SK-N-SH (cell line): ENCODE data around the gene MON1B. TPM values are rescaled to one million over a fixed set of nuclear protein-coding genes. Genes with fewer than 3 reads are reported as not detected.

ENCODE experiments used
- CTCF ChIA-PET: fragments of 300-600, 350-600 bp; formaldehyde crosslinking; extraction: SDS; loops from one replicate; lab custom pipeline; 2021; lab: Yijun Ruan, JAX
- POLR2A ChIA-PET: fragments of 350-600 bp; sonication (Branson Sonifier 250); formaldehyde crosslinking; extraction: SDS; loops from one replicate; lab custom pipeline; 2020; ENCODE audit warnings: antibody characterized with exemption, inconsistent platforms; lab: Yijun Ruan, JAX
- DNase-seq: peaks from one replicate; pipeline ENCODE4 v3.0.0; 2012
- H2AFZ ChIP-seq: fragments of 200-600 bp; sonication (generic); 2 replicates; pipeline ENCODE4 v1.8.1; 2016; ENCODE audit warnings: antibody characterized with exemption, mild to moderate bottlenecking, low read depth
- H3F3A ChIP-seq: fragments of 200-600 bp; sonication (generic); replicated peaks from 2 replicates; pipeline ENCODE3; 2016; ENCODE audit warnings: antibody characterized with exemption, mild to moderate bottlenecking; ENCODE audit not compliant: insufficient read depth
- H3K27ac ChIP-seq, 2 experiments: fragments of 200-500 bp in 1 of 2; fragments of 200-600 bp in 1 of 2; sonication (Bioruptor generic) in 1 of 2; sonication (generic), shearing (Covaris generic) in 1 of 2; 2 replicates each; pipeline versions ENCODE4 v1.5.1 to v1.6.1; 2014 to 2016; ENCODE audit warnings: low read depth in 2 of 2, inconsistent platforms in 1 of 2, low read length in 1 of 2, mild to moderate bottlenecking in 1 of 2, mixed read lengths in 1 of 2
- H3K27me3 ChIP-seq: fragments of 200-600 bp; sonication (generic), shearing (Covaris generic); 2 replicates; pipeline ENCODE4 v1.6.1; 2016; ENCODE audit warnings: mixed run types; ENCODE audit not compliant: insufficient read depth
- H3K36me3 ChIP-seq, 2 experiments: fragments of 200-500 bp in 1 of 2; fragments of 200-600 bp in 1 of 2; sonication (Bioruptor generic) in 1 of 2; sonication (generic) in 1 of 2; replicated peaks in 1 of 2; 2 replicates each; pipeline versions ENCODE3 to v1.5.1; 2014 to 2016; ENCODE audit warnings: low read length in 1 of 2, mild to moderate bottlenecking in 1 of 2; ENCODE audit not compliant: insufficient read depth in 2 of 2, control insufficient read depth in 1 of 2
- H3K4me1 ChIP-seq, 2 experiments: fragments of 200-500 bp in 1 of 2; fragments of 200-600 bp in 1 of 2; sonication (Bioruptor generic) in 1 of 2; sonication (generic), shearing (Covaris generic) in 1 of 2; 2 replicates each; pipeline versions ENCODE4 v1.5.1 to v1.6.1; 2014 to 2016; ENCODE audit warnings: low read depth in 1 of 2, low read length in 1 of 2, mixed run types in 1 of 2; ENCODE audit not compliant: insufficient read depth in 2 of 2, control insufficient read depth in 1 of 2
- H3K4me2 ChIP-seq: fragments of 200-600 bp; sonication (generic), shearing (Covaris generic); 2 replicates; pipeline ENCODE4 v1.6.1; 2017; ENCODE audit warnings: mixed run types
- H3K4me3 ChIP-seq, 2 experiments: fragments of 200-500 bp in 1 of 2; fragments of 200-600 bp in 1 of 2; sonication (Bioruptor generic) in 1 of 2; sonication (generic), shearing (Covaris generic) in 1 of 2; 2 replicates each; pipeline versions ENCODE4 v1.5.1 to v1.8.1; 2014 to 2016; ENCODE audit warnings: low read depth in 2 of 2, inconsistent platforms in 1 of 2, low read length in 1 of 2, mild to moderate bottlenecking in 1 of 2, mixed read lengths in 1 of 2, moderate library complexity in 1 of 2
- H3K79me2 ChIP-seq: fragments of 200-600 bp; sonication (generic); 2 replicates; pipeline ENCODE4 v1.8.1; 2017; ENCODE audit warnings: mild to moderate bottlenecking; ENCODE audit not compliant: insufficient read depth
- H3K9ac ChIP-seq: fragments of 200-600 bp; sonication (generic); 2 replicates; pipeline ENCODE4 v1.6.1; 2017; ENCODE audit warnings: mixed run types
- H3K9me2 ChIP-seq: fragments of 200-600 bp; sonication (generic); 2 replicates; pipeline ENCODE4 v1.6.1; 2017; ENCODE audit warnings: mixed run types
- H3K9me3 ChIP-seq: fragments of 200-600 bp; sonication (generic); 2 replicates; pipeline ENCODE4 v1.6.1; 2017; ENCODE audit warnings: mixed run types, mild to moderate bottlenecking, moderate library complexity
- H4K20me1 ChIP-seq: fragments of 200-600 bp; sonication (generic); 2 replicates; pipeline ENCODE4 v1.6.1; 2017; ENCODE audit warnings: mild to moderate bottlenecking, mixed run types; ENCODE audit not compliant: insufficient read depth
- CTCF ChIP-seq: fragments of 200-600 bp; sonication (generic); IDR thresholded peaks from 2 replicates; pipeline ENCODE4 v1.6.1; 2017; ENCODE audit warnings: antibody characterized with exemption, mild to moderate bottlenecking, moderate library complexity
- FOXJ3 ChIP-seq: sonication (generic); formaldehyde crosslinking; IDR thresholded peaks from 2 replicates; pipeline ENCODE4 v1.5.1; 2020; ENCODE audit warnings: mild to moderate bottlenecking, missing genetic modification reagents
- MXI1 ChIP-seq: IDR thresholded peaks from 2 replicates; pipeline ENCODE4 v1.6.1; 2012; ENCODE audit warnings: mild to moderate bottlenecking, low read depth, low read length, improper control_type of control experiment
- REST ChIP-seq: IDR thresholded peaks from 2 replicates; pipeline ENCODE4 v1.6.1; 2012; ENCODE audit warnings: mild to moderate bottlenecking, low read depth, low read length, moderate library complexity
- SIN3A ChIP-seq: IDR thresholded peaks from 2 replicates; pipeline ENCODE4 v1.6.1; 2012; ENCODE audit warnings: low read depth, mild to moderate bottlenecking, low read length, moderate library complexity, borderline replicate concordance
- TAF1 ChIP-seq: IDR thresholded peaks from 2 replicates; pipeline ENCODE4 v1.6.1; 2012; ENCODE audit warnings: low read depth, mild to moderate bottlenecking, low read length, moderate library complexity, borderline replicate concordance
- YY1 ChIP-seq: IDR thresholded peaks from 2 replicates; pipeline ENCODE4 v1.4.0; 2012; ENCODE audit warnings: low read depth, mild to moderate bottlenecking
- ZBTB33 ChIP-seq: IDR thresholded peaks from 2 replicates; pipeline ENCODE4 v1.4.0; 2012; ENCODE audit warnings: low read depth, borderline replicate concordance
- WGBS: methylation state at CpG from one replicate; pipeline ENCODE4 v1.1.6; 2017; ENCODE audit warnings: low lambda C conversion rate; 5-methylcytosine and 5-hydroxymethylcytosine counted together
- polyA plus RNA-seq, 3 experiments: library from polyadenylated mRNA; depleted of rRNA; stranded (reverse); fragments of >200 nt; gene quantifications; 2 replicates each; pipeline ENCODE4 v1.2.3, GENCODE V29; 2012

The MON1B gene
- polyA plus RNA-seq, 1 of the 3 experiments (the other 2 are of a cell fraction), result 16.9 TPM

DNA sequence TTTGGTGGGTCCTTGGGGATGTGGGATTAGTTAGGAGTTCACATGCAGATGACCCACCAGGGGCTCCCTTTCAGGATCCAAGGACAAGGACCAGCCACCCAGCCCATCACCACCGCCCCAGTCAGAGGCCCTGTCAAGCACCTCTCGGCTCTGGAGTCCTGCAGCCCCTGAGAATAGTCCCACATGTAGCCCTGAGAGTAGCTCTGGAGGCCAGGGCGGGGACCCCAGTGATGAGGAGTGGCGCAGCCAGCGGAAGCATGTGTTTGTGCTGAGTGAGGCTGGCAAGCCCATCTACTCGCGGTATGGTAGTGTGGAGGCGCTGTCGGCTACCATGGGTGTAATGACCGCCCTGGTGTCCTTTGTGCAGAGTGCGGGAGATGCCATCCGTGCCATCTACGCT, 2.4 kb downstream of the MON1B start:
- no peak overlapping the region for H3K27ac ChIP-seq
- no peaks in the 10 kb centered on the region for H3K9me2 ChIP-seq
- no peak overlapping the region for H3K4me3 ChIP-seq
- H3K9ac ChIP-seq, result no peak overlapping the region
- H4K20me1 ChIP-seq, result no peaks in the 10 kb centered on the region
- no peaks in the 10 kb centered on the region for H3F3A ChIP-seq
- peaks cover 6 to 39% of the 10 kb centered on the region in 2 experiments for H3K36me3 ChIP-seq
- ChIA-PET CTCF (interaction anchor here (1.0 kb wide), 1 partner anchor 13 kb away, joined by 5 read pairs; no protein-coding TSS in a partner anchor), POLR2A (no interaction called here)
- H3K4me2 ChIP-seq, result no peak overlapping the region
- peaks cover 0 to 17% of the 10 kb centered on the region in 2 experiments; a peak in 3 of 4 replicates for H3K4me1 ChIP-seq
- TF ChIP-seq SIN3A (no peak), ZBTB33 (no peak), MXI1 (no peak), FOXJ3 (no peak), CTCF (no peak), YY1 (no peak), TAF1 (no peak), REST (no peak)
- H3K79me2 ChIP-seq, result peaks cover 28% of the 10 kb centered on the region
- no peak for DNase-seq
- H2AFZ ChIP-seq, result no peak overlapping the region
- no peaks in the 10 kb centered on the region for H3K27me3 ChIP-seq
- WGBS, result 96% methylated on average over 10 of the region's 13 CpGs
- no peaks in the 10 kb centered on the region for H3K9me3 ChIP-seq
